GM18517 (cell line): ENCODE measurements around the gene RDH13.
"Not testable (repeated sequence)": the region's sequence is repeated elsewhere in the genome, so short reads cannot be mapped to it uniquely, and the experiment has no call there.

Source experiments
- ATAC-seq: cut with Tn5 transposase; IDR thresholded peaks from one replicate; pipeline ENCODE4 v1.9.1; 2021; ENCODE audit warnings: mild to moderate bottlenecking, moderate library complexity; ENCODE audit not compliant: unreplicated experiment

RDH13 gene

DNA sequence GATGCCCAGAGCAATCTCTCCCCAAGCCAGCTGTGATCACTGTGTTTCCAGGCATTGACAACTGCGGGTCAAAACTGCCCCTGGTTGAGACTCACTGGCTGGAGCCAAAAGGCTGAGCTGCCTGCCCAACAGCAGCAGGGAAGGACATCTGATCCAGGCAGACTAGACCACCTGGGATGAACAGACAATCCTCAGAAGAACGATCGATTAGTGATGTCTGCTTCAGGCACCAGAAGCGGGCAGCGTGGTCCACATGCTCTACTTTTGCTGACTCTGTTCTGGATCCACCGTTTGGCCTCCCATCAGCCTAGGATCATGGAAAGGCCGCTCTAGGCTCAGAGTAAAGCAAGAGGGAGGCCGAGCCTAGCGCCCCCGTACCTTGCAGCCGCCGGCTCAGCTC, 15.0 kb downstream of the RDH13 start:
- ATAC-seq: no peak

DNA sequence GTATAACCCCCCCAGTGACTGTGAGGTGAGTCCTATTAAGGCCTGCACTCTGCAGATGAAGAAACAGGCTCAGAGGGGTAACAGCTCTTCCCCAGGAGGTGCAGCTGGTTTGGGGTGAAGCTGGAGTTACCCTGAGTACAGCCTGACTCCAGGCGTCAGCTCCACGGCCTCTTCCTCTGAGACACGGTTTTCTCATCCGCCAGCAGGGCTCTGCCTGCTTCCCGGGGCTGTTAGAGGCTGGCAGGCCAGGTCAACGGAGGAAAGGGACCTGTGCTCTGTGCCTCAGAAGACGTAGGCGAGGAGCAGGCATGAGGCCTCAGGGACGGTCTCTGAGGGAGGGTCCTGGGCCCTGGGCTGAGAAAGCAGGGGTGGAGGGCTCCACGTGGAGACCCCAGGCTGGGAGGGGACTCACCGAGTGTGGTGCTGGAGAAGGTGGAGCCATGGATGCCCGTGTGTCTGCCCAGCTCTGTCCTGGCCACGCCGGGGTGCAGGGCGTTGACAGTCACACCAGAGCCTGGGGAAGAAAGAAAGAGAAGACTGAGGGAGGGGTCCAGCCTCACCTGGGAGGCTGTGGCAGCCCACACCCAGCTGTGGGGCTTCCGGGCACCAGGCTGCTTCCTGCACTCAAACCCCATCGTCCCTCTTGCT, 15.8 kb downstream of the RDH13 start:
- no peak for ATAC-seq

DNA sequence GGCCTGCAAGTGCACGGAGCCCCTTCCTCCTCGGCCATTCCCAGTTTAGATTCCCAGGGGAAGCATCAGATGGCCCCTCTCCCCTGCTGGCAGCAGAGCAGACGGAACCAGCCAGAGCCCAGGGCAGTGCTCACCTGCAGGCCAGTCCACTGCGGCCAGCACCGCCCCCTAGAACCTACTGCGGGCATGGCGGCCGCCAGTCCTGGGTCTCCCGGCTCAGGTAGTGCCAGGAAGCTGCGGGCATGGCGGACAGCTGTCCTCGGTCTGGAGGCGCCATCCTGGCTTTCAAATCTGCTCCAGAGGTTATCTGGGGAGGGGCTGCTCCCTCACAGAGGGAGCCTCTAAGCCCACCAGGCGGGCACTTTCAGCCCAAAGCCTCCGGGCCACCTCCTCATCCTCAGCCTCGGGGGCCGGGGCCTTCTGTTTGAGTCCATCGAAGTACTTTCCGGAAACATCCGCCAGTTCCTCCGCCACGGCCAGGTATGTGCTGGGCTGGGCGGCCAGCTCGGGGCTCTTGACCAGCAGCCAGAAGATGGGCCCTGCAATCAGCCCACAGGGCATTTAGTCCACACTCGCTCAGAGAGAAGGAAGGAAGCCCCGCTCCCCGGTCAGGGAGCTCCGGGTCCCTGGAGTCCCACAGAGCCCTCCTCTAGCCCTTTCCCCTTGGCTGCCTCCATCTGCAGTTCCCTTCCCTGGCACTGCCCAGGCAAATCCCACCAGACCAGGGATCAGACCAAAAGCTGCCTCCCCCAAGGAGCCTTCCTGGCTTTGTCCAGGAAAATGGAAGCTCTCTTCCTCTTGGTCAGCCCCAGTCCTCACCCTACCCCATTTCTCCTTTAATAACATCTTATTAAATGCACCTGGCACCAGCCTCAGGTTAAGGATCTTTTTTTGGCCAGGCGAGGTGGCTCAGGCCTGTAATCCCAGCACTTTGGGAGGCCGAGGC, 17.9 kb downstream of the RDH13 start:
- ATAC-seq: no peak

DNA sequence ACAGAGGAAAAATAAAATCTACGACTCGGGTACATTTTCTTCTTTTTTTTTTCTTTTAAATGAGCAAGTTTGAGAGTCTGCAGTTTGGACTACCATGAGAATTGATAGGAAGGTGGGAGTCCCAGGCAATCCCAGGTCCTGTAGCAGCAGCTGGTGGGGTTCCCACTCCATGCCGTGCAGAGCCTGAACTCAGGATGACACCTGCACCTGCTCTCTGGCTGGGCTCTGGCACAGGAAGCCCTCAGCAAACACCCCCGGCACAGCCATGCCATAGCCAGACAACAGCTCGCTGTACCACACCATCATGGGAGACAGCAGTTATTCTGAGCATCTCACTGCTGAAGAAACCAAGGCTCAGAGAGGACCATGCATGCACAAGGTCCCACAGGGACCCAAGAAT, 18.7 kb downstream of the RDH13 start:
- no peak for ATAC-seq

DNA sequence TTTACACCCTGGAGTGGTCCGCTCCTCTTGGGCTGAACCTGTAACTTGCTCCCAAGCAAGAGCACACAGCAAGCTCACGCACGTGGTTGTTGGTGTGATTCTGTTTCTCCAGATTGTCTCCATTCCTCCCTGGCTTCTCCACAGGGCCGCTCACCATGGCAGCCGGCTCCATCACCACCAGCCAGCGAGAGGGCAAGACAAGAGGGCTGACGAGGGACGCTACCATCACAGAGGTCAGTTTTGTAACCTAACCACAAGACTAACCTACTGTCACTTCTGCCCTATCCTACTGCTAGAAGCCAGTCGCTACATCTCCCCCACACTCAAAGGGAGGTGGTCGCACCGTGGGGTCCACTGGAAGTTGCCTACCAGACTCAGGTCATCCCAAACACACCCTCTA, 20.3 kb downstream of the RDH13 start:
- no peak for ATAC-seq

DNA sequence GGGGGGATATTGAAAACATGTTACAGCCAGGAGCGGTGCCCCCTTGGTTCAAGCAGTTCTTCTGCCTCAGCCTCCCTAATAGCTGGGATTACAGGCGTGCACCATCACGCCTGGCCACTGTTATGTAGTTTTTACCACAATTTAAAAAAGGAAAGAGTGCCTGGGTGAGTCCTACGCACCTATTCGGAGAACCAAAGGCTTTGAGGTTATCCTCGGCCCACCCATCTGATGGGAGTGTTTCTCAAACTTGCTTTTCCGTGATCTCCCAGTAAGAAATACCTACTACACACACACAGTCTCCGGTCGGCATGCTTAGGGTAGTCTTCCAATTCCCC, 20.6 kb downstream of the RDH13 start:
- no peak for ATAC-seq

DNA sequence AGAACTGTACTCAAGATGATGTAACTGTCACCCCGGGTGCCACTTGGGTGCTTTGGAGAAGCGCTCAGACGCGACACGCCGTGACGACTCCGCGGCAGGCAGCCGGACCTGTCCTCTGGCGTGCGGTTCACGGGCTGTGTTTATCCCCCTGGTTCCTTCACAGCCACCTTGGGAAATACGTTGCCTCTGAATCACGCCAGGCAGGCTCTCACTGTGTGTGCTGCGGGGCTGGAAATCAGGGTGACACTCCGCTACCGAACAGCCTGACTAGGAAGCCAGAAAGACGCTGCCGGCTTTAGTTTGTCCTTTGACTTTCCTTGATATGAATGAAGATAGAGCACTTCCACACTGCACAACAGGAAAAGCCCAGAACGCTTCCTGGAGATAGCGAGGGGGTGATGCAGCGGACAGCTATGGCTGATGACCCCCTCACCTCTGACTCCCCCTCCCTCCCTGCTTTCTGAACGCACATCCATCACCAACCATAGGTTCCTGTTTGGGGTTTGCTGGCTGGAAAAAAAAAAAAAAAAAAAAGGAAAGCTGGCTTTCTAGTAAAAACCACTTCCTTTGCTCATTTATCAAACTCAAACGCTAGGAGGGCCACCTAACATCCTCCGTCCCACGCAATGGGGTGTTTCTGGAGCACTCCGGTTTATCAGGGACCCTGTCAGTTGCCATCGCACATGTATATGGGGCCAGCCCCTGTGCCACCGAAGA, 21.2 kb downstream of the RDH13 start:
- ATAC-seq: no peak

DNA sequence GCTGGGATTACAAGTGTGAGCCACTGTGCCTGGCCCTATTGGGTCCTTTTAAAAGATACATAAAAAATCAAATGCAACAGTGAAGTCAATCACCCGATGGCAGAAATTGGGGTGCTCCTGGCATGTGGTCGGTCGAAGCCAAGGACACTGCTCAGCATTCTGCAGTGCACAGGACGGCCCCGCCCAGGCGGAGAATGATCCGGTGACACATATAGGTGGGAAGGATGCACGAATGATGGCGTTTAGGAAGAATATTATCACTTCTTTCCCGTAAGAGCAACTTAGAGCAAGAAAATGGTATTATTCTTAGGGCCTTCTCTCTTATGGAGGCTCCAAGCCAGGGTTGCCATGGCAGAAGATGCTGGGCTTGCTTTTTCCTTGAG, 21.7 kb downstream of the RDH13 start:
- ATAC-seq: no peak

DNA sequence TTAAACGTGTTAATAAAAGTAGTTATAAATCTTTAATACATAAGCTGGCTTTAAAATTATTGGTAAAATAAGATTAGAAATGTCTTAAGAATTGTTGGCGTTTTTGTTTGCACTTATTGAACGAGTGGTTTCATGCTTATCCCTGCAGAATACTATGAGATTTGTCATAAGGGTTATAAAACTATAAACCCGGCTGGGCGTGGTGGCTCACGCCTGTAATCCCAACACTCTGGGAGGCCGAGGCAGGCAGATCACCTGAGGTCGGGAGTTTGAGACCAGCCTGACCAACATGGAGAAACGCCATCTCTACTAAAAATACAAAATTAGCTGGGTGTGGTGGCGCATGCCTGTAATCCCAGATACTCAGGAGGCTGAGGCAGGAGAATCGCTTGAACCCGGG, 22.3 kb downstream of the RDH13 start:
- not testable (repeated sequence) for ATAC-seq

DNA sequence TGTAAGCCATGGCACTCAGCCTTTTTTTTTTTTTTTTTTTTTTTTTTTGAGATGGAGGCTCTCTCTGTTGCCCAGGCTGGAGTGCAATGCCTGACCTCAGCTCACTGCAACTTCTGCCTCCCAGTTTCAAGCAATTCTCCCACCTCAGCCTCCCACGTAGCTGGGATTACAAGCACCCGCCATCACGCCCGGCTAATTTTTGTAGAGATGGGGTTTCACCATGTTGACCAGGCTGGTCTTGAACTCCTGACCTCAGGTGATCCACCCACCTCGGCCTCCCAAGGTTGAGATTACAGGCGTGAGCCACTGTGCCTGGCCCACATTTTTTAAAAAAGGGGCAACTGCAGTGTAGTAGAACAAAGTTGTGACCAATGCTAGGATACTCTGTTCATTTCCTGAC, 25.3 kb downstream of the RDH13 start:
- ATAC-seq: not testable (repeated sequence)

DNA sequence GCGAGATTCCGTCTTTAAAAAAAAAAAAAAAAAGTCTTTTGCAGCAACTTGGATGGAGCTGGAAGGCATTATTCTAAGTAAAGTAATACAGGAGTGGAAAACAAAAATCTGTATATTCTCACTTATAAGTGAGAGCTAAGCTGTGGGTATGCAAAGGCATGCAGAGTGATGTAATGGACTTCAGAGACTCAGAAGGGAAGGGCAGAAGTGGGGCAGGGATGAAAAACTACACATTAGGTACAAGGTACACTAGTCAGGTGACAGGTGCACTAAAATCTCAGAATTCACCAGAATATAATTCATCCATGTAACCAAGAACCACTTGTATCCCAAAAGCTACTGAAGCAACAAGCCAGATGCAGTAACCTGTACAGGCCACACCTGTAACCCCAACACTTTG, 26.9 kb downstream of the RDH13 start:
- no peak for ATAC-seq

DNA sequence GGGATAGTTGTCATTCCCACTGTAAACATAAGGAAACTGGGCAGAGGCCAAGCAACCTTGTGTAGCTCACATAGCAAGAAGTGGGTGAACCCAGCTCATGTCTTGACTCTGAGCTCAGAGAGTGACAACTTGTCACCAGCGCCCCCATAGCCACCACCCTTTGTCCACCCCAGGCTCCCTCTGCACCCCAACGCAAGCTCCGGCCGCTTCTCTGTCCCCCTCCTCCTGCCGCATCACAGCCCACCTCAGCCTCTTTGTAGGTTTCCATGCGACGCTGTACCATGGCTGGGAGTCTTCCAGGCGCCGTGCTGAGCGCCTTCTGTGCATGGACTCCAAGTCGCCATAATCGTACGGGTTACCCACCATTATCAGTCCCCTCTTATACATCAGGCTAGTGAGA, 28.2 kb downstream of the RDH13 start:
- ATAC-seq: no peak

DNA sequence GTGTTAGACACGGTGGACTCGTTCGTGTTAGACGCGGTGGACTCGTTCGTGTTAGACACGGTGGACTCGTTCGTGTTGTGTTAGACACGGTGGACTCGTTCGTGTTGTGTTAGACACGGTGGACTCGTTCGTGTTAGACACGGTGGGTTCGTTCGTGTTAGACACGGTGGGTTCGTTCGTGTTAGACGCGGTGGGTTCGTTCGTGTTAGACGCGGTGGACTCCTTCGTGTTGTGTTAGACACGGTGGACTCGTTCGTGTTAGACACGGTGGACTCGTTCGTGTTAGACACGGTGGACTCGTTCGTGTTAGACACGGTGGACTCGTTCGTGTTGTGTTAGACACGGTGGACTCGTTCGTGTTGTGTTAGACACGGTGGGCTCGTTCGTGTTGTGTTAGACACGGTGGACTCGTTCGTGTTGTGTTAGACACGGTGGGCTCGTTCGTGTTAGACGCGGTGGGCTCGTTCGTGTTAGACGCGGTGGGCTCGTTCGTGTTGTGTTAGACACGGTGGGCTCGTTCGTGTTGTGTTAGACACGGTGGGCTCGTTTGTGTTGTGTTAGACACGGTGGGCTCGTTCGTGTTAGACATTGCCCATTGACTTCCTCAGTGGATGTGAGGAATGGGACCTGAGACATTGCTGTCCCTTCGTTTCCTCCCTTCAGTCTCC, 29.8 kb downstream of the RDH13 start:
- not testable (repeated sequence) for ATAC-seq

DNA sequence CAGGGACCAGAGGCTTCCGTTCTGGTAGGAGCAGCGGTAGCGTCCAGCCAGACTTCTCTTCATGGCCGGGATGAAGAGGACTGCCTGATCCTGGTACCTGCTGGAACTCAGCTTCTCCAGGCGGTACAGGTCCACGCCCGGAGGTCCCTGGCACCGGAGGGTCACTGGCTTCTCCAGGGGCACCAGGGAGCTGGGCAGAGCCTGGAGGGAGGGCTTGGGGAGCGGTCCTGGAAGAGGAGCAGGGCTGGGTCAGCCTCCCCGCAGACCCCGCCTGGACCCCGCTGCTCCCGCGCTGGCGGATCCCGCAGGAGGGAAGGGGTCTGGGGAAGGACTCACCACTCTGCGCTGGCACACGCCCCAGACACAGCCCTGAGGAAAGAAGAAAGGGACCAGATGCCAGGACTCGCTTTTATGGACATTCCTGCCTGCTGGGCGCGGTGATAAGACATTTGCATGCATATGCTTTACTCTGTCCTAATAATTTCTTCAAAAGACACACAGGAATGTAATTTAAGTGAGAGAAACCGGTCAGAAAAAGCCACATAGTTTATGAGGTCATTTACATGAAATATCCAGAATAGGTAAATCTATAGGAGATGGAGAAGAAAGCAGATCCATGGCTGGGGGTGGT, 30.7 kb downstream of the RDH13 start:
- ATAC-seq: no peak

DNA sequence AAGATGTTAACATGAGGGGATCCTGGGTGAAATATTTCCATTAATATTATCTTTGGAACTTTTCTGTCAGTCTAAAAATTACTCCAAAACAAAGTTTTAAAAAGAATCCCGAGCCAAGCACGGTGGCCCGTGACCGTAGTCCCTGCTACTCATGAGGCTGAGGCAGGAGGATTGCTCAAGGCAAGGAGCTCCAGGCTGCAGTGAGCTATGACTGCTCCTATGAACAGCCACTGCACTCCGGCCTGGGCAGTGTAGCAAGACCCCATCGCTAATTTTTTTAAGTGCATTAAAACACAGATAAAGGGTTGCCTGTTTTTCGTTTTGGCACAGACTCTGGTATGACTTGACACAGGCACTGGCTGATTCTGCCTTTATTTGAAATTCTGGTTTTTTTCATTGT, 31.8 kb downstream of the RDH13 start:
- no peak for ATAC-seq

DNA sequence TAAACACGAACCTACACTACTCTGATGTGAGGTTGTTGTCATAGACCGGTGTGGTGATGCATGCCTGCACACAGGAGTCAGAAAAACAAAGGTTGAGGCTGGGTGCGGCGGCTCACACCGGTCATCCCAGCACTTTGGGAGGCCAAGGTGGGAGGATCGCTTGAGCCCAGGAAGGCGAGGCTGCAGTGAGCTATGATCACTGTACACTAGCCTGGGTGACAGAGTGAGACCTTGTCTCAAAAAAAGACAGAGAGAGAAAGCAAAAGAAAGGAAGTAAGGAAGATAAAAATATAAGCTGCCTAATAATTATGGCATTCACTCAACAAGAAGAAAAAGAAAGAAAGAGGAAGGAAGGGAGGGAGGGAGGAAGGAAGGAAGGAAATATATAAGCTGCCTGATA, 34.2 kb downstream of the RDH13 start:
- no peak for ATAC-seq

DNA sequence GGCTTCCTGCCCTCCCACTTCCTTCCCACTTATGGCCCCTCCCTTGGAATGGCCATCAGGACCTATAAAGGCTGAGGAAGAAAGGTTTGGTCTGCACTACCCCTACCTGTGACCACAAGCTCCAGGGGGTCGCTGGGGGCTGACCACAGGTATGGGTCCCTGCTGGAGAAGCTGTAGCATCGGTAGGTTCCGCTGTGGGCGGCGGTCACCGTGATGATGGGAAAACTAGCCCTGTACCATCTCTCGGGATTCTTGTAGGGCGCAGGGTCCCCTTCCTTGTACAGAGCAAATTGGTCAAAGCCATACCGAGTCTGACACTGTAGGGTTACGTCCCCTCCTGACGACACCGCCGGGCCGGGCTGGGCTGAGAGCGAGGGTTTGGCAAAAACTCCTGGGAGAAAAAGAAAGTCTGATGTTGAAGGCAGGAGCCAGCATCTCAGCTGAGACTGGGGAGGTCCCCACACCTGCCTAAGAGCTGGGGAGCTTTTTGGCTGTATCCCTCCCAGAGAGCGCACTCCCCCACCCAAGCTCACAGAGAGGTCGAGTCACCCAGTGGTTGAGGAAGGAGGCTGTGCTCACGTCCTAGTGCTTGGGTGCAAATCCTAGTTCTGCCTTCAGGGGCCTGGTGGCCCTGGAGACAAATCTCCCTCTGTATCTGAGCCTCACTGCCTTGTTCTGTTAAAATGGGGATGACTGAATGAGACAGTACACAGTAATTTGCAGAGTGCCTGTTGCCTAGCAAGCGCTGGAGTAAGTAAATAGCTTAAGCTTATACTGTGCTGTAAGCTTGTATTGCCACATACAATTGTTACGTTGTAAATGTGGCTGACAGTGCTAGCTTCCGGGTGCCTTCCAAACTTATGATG, 35.2 kb downstream of the RDH13 start:
- ATAC-seq: no peak

DNA sequence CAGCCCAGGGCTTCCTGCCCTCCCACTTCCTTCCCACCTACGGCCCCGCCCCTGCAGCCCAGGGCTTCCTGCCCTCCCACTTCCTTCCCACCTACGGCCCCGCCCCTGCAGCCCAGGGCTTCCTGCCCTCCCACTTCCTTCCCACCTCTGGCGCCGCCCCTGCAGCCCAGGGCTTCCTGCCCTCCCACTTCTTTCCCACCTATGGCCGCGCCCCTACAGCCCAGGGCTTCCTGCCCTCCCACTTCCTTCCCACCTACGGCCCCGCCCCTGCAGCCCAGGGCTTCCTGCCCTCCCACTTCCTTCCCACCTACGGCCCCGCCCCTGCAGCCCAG, 35.8 kb downstream of the RDH13 start:
- ATAC-seq: not testable (repeated sequence)

DNA sequence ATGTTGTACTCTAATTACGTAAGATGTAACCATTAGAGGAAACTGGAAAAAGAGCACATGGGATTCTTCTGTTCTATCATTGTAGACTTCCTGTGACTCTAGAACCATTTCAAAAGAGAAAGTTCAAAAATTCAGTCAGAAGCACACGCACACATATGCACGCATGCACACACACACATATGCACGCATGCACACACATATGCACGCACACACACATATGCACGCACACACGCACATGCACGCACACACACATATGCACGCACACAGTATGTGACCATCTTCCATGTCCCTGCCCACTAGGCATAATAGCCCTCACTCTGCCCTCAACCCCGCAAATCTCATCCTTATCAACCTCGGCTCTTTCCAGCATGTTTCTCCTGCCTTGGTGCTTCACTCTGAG, 38.8 kb downstream of the RDH13 start:
- no peak for ATAC-seq

DNA sequence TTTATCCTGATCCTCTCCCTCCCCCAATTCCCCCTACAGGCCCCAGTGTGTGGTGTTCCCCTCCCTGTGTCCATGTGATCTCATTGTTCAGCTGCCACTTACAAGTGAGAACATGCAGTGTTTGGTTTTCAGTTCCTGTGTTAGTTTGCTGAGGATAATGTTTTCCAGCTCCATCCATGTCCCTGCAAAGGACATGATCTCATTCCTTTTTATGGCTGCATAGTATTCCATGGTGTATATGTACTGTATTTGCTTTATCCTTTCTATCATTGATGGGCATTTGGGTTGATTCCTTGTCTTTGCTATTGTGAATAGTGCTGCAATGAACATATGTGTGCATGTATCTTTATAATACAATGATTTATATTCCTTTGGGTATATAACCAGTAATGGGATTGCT, 42.6 kb downstream of the RDH13 start:
- ATAC-seq: not testable (repeated sequence)
